HG03103 (cell line): Measurements from ENCODE around the gene NHS.

Source experiments
- ATAC-seq: cut with Tn5 transposase; IDR thresholded peaks from one replicate; pipeline ENCODE4 v1.9.1; 2021; ENCODE audit warnings: low read depth; ENCODE audit not compliant: unreplicated experiment

The NHS gene

GRCh38 chrX:17606231-17606630 is 231.2 kb downstream of the NHS start:
- no peak for ATAC-seq

DNA sequence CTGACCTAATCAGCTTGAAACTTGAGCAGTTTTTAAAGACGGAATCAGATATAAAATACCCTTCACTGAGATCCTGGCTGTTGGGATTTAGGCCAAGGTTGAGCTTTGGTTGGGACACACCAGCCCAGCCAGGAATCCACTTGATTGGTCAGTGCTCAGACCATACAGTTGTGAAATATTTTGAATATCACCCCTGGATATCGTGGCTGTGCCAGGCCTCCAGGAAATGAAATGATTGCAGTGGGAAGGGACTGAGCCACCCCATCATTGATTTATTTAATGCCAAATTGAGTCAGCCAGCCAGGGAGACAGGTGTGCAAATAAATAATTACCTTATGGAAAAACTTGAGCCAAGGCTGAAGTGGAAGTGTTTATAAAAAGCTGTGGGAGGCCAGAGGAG is 233.9 kb downstream of the NHS start:
- no peak for ATAC-seq

DNA sequence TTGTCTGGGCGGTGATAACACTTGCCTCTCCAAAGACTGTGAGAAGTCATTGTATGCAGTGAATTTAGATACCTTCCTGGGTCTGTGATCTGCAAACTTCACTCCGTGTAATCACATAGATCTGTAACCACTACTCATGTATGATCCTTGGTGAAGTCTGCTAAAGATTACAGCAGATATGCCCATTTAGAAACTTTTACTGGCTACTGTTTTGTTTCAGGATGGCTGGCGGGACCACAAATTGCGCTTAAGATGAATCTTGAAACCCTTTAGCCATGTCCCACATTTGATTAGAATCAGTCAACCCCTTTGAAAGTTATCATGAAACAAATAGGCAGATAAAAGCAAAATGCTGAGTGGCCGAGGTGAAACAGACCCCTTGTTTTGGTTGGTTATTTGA is 235.8 kb downstream of the NHS start:
- no peak for ATAC-seq

DNA sequence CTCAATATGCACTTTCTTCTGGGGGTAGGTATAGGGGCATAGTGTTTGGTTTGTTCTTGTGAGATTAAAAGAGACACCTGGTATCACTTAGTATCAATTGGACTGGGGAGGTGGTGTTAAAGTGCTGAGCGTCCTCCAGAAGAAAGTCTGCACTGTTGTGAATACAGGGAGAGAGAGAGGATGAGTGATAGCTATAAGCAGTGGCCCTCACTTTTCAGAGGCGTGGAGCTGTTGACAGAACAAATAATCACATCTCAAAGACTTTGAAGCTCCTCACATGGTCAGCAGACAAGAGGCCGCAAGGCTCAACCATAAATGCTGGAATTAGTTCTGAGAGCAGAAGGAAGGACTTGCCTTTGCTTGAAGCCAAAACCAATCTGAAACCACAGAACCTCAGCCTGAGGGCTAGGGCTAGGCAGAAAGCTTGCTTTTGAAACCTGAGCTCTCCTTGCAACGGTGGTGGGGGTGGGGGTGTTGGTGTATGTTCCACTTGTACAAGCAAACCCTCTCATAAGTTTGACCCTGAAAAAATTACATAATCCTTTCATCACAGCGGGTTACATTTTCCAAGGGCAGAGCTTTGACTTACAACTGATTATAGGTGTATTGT is 239.1 kb downstream of the NHS start:
- ATAC-seq = no peak

- ATAC-seq = no peak
These were observed 241.9 kb downstream of the NHS start for GRCh38 chrX:17616936-17617335.

DNA sequence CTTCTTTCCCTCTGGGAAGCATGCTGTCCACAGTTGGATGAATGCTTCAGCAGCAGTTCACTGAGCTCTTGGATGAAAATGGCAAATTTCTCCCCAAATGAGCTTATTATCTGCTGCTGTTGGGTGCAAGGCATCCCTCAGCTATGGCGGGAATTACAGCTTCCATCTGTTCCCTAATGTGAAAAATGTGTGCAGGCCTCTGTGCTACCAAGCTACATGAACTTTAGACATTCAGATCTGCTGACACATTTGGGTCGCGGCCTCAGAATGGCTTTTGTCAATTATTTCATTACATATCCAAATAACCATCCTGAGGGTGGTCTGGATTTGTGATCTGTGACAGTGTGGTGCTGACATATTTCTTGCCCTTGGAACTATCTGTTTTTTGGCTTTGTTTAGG is 242.8 kb downstream of the NHS start:
- ATAC-seq = no peak

GRCh38 chrX:17621566-17622270 is 246.7 kb downstream of the NHS start:
- ATAC-seq = no peak

DNA sequence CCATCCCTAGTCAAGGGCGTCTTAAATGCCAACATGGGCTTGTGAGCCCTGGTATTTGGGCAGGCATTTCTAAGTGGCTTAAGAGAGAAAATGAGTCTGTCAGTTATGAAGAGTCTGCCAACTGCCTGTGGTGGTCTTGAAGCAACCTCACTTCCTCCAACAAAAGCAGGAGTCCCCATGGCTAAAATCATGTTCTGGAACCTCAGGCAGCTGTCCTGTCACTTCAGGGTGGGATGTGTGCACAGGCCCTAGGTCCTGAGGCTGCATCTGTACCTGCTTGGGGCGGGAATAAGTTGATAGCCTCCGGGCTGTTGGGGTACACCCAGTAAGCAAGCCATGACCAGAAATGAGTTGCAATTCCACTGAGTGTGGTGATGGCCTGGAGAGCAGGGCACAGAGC is 247.3 kb downstream of the NHS start:
- ATAC-seq = no peak

GRCh38 chrX:17623750-17624149 is 248.8 kb downstream of the NHS start:
- no peak for ATAC-seq

DNA sequence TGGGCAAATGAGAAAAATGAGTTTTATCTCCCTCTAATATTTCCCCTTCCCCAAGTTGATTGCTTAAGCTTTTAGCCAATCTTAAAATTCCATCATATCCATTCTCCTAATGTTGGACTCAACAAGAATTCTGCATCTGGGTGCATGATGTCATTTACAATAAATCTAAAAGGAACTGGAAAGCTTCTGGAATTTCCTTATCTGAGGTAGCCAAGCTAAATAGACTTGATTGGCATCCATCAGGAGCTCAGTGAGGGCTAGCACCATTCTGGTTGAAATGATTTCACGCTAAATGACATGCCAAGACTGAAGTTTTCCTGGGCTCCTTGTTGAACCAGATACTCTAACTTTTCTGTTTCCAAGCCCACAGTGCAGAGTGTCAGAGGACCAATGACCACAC is 252.0 kb downstream of the NHS start:
- ATAC-seq = no peak

DNA sequence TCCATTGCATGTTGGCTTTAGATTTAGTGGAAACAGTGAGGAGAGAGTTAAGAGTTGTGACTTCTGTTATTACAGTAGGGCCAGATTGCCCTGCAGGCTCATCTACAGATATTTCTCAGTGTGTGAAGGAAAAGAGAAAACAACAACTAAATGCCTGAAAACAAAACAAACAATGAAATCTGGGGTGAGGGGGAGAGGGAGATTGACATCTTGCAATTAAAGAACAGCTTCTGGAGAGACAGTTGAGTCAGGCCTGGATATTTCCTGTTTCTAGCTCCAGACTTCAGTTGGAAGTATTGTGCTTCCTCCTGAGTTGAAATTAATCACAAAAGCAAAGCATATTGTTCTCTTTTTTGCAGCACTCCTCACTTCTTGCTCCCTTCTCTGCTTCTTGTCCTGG is 254.0 kb downstream of the NHS start:
- no peak for ATAC-seq

DNA sequence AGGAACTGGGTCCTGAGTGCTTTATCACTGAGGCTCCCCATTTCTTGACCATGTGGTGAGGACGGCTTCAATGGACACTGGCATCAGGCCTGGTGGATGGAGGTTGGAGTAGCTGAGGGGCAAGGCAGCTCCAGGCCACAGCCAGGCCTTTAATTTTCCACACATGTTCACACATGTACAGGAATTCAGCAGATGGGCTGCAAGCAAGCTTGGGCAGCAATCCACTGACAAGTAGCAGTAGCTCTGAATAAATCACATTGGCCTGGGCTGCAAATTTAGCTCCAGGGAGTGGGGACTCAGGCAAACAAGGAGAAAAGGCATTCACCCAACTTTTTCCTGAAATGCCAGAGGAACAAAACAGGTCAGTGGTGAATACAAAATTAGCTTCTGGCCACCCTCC is 254.5 kb downstream of the NHS start:
- no peak for ATAC-seq

DNA sequence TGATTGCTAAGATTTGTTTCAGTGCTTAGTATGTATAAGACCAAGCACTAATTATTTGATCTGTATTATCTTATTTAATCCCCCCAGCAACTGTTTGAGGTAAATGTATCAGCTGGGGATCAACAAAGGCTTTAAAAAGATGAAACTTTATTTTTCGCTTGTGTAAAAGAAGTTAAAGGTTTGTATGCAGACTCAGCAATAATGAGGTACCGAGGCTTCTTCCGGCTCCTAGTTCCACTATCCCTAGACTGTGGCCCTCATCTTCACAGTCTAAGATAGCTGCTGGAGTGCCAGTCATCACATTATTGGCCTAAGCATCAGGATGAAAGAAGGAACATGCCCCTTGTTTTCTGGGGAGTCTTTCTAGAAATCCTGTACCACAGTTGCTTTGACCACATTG is 256.6 kb downstream of the NHS start:
- ATAC-seq = no peak

GRCh38 chrX:17632942-17633341 is 257.9 kb downstream of the NHS start:
- no peak for ATAC-seq

- no peak for ATAC-seq
These were observed 258.5 kb downstream of the NHS start for GRCh38 chrX:17633546-17633945.

- ATAC-seq = no peak
These were observed 259.7 kb downstream of the NHS start for GRCh38 chrX:17634542-17635207.

DNA sequence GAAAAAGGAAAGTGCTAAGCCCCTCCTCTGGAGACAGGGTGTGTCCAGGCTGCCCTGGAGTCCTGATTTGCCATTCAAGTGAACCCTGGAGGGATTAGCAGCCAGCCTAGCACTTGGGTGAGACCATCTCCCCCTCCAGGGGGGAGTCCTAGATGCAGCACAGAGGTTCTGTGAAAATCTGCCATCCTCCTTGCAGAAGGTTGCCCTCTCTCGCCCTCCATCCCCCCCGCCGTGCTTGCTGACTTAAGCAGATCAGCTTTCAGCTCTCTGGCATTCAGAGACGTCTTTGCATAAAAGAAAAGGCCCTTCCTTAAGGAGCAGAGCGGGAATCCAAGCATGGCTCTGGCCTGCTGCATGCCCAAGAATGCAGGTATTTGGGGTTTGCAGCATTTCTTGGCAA is 260.2 kb downstream of the NHS start:
- no peak for ATAC-seq

DNA sequence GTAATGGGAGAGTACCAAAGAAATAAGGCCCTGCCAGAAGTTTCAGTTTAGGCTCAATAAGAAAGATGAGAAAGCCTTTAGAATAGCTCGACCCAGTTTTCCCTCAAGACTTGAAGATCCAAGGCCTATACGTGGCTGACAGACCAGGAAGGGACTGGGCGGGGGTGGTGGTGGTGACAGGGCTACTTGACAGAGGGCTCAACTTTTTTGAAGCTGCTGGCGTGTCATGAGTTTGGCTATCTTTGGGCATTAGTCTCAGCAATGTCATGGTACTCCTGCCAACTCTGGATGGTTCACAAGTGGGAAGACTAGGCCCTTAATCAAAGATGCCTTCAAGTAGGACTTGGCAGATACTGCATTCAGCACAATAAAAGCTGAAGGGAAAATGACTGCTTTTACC is 262.2 kb downstream of the NHS start:
- no peak for ATAC-seq

- no peak for ATAC-seq
These were observed 263.7 kb downstream of the NHS start for GRCh38 chrX:17638731-17639130.

DNA sequence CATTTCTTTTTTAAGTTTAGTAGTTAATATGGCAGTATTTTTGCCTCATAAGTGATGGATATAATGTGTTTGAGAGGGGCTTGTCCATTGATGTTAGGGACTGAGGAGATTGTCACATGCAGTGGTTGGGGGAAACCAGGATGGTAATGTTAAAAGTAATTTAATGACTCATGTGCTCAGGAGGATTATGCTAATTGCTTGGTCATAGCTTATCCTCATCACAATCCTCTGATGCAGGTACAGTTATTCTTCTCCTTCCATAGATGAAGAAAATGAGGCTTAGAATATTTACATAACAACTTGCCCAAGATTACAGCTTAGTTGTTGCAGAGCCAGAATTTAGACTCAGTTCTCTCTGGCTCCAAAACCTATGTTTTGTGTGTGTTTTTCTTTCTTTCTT is 267.9 kb downstream of the NHS start:
- no peak for ATAC-seq

DNA sequence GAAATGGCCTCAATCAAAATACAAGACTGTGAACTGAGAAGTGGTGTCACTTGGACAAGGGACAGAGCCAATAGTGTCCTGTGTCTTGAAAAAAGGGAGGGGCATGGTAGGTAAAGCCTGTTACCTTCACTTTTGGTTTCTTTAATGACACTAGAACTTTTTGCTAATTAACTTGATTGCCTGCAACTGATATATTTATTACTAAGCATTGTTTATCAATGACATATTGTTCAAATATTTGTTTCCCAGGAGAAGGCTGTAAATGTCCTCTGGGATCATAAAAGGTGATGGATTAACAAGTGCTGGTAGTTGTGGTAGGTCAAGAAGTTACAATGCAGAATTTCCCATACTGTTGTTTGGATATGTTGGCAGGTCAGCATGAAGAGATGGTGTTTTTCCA is 268.5 kb downstream of the NHS start:
- ATAC-seq = no peak

- ATAC-seq = no peak
These were observed 269.0 kb downstream of the NHS start for GRCh38 chrX:17644001-17644400.
